Hindlimb muscle (tissue), 1 donor: ENCODE measurements around the gene TMEM17. TPM values are rescaled to one million over a fixed set of nuclear protein-coding genes. Genes with fewer than 3 reads are reported as not detected.
"Not testable (repeated sequence)": the region's sequence is repeated elsewhere in the genome, so short reads cannot be mapped to it uniquely, and the experiment has no call there.

Experiments used
- DNase-seq: peaks from one replicate; pipeline ENCODE4 v3.0.0-alpha.2; 2013
- polyA plus RNA-seq: library from polyadenylated mRNA; unstranded; fragments of 120-200 nt; gene quantifications from one replicate; pipeline ENCODE4 v1.2.1, GENCODE V29; 2013; ENCODE audit not compliant: insufficient read length

TMEM17 gene, protein sequence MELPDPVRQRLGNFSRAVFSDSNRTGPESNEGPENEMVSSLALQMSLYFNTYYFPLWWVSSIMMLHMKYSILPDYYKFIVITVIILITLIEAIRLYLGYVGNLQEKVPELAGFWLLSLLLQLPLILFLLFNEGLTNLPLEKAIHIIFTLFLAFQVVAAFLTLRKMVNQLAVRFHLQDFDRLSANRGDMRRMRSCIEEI
- polyA plus RNA-seq = 1.5 TPM

DNA sequence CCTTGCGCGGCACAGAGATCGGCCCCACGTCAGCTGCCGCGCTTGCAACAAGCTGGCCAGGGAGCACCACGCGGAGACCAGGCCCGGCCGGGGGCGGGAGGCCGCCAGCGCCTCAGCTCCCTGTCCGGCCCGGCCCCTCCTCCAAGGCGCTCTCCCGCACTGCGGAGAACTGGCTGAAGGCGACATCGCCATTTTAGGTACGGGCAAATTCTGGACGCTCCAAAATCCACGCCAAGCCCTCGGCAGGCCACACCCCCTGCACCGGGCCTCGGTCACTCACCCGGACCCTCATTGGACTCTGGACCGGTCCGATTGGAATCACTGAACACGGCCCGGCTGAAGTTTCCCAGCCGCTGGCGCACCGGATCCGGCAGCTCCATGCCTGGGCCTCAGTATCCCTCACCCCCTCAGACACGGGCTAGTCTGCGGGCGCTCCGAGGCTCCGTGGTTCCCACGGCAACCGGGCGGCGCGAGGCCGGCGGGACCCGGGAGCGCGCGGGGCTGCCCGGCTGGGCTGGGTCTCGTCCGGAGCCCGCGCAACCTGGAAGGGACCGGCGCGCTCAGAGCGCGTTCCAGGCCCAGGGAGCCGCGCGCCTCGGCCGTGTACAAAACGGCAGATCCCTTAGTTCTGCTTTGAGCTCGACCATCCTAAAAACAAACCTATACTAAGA lies at the start of gene TMEM17:
Gene TMEM17, minus strand, starts transcription at position 446 of the 671 bp plus-strand sequence. Its CDS starts 66 bp downstream, at position 380.
- peak; percentile 95 for DNase-seq

GRCh38 chr2:62554440-62554839 lies 48.4 kb upstream of the TMEM17 start:
- DNase-seq = no peak

- DNase-seq = no peak
Observed at GRCh38 chr2:62550461-62550860, 44.5 kb upstream of the TMEM17 start.

- DNase-seq = no peak
Observed at GRCh38 chr2:62547854-62548253, 41.9 kb upstream of the TMEM17 start.

DNA sequence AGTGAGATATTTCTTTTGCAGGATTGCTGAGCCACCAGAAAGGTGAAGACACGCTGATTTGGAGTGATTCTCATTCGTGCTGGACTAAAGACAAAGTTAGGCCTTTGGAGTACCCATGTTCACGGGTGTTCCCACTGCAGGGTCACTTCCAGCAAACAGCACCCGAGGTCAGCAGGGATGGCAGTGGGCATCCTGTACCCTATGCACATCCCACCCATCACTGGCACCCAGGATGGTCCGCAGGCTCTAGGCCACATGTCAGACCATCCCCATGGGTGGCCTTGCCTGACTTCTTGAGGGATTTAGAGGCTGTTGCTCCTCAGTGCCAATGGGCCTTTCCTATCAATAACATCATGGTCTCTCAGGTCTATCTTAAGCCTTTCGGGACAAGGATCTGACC lies 39.3 kb upstream of the TMEM17 start:
- no peak for DNase-seq

DNA sequence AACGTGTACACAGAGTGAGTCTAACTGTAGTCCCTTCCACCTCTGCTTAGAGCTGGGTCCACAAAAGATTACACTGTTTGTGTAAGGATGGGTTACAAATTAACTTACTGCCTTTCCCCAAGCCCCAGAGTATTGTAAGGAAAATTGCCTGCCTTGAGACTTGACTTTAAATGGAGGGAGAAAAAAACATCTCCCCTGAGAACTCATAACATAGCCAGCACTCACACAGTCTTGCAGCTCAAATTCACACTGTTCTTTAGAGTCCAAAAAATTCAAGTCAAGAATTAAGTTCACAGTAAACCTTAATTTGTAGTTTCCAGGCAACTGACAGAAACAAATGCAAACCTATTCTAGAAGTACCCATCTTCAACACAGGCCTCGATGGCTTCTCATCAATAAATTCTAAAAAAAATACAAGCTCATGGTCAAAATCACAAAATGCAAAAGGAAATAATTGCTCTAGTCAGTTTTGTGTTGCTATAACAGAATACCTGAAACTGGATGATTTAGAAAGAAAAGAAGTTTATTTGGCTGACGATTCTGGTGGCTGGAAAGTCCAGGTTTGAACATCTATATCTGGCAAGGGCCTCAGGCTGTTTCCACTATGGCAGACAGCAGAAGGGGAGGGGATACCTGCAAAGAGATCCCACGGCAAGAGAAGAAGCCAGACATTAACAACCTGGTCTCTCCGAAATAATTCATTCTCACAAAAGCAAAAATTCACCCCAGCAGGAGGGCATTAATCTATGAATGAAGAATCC lies 34.6 kb upstream of the TMEM17 start:
- DNase-seq = no peak

- DNase-seq = no peak
Observed at GRCh38 chr2:62539606-62540407, 33.8 kb upstream of the TMEM17 start.

DNA sequence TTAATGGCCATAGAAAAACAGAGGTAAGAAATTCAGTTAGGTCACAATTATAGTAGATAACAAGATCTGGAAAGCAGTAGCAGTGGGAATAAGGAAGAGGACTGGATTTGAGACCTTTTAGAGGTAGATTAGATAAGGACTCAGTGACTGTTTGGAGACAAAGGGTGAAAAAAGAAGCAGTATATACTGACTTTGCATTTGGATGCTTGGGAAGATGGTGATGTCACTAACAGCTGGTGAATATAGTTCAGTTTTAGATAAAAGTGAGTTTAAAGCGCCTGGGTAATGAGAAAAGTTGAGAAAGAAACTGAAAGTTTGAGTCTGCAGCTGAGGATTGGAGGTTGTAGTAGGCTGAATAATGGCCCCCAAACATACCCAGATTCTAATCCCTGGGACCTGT lies 32.8 kb upstream of the TMEM17 start:
- no peak for DNase-seq

DNA sequence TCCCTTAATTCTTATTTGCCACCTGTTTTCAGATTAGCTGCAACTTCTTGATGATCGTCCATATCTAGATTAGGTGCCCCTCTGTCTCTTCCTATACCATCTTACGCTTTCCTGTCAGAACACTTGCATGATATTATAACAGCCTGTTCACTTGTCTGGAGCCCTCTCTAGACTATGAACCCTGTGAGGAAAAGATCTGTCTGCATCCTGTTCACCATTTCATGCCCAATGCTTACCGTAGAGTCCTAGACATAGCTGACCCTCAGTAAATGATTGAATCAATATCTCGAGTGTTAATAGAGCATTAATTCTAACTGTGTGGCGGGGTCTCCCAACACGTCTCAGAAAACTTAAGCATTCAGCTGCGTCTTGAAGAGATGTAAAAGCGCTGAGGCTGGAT lies 31.8 kb upstream of the TMEM17 start:
- DNase-seq = no peak

DNA sequence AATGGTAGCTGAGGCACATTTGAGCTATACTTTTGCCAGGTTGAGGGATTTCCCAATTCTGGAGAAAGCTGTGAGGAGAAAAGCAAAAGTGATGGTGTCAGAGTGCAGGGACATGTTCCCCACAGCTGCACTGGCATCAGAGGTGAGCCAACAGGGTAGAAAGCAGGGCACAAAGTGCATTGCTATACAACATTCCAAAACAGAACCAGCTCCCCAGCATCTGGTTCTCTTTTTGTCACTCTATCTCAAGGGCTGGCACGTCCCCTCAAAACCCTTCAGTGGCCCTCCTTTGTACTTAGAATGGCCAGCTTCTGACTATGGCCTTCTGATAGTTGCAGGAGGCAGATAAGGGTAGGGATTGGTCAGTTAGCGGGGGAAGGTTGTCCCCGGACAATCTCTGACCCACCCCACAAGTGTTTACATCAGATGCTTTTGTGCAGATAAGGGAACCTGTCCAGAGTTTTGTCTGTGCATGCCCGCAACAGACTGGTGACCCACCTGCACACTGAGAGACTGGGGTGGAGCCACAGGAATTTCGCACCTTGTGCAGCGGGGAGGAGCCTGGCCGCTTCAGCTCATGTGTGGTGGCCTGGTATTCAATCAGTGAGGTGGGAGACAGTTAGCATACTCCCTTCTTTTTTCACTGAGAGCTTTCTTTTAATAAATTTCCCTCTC lies 31.0 kb upstream of the TMEM17 start:
- DNase-seq = no peak

GRCh38 chr2:62535521-62535920 lies 29.5 kb upstream of the TMEM17 start:
- DNase-seq = not testable (repeated sequence)

- no peak for DNase-seq
Observed at GRCh38 chr2:62531594-62531993, 25.6 kb upstream of the TMEM17 start.

DNA sequence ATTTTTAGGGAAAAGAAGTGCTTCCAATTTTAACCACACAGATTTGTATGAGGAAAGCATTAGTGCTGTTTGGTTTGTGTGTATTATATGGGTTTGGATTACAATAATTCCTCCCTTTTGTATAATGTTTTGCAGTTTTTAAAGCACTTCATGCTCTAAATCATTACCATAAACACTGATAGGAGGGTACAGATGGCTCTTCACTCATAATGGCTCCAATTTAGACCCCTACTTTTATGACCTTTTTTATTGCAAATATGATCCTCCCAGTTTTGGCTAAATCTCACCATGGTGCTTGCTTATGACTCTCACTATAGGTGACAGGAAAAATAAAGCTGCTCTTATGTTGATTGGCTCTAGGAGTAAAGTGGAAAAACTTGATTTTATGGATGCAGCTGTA lies 23.8 kb upstream of the TMEM17 start:
- no peak for DNase-seq

DNA sequence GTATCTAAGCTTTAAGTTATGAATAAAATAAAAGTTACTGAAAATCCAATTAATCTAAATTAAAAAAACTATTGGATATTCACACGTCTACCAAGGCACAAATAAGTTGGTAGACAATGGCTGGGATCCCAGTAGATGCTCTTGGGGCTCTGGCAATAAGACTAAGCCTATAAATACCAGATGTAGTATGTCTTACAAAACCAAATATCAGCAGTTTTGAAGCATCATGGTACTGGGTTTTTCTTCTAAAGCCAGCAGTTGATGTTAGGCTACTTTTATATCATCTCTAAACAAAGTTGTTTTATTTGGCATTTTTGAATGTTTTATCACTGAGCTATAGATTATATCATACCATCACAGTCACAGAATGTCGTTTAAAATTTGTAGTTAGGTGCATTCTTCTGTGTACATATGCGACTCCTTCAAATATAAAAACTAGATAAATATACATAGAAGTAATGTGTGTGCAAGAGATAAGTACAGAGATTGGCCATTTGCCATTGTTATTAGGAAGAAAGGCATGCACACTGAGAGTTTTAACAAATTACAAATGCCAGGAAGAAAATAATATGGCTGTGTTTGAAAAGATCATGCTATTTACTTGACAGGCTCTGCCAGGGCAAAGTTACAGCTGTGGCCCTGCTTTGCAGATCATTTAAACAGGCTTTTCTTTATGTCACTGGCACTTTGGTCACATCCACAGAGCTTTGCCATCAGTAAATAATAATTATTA lies 21.6 kb upstream of the TMEM17 start:
- DNase-seq = no peak

- no peak for DNase-seq
Observed at GRCh38 chr2:62526531-62527381, 20.8 kb upstream of the TMEM17 start.

- DNase-seq = no peak
Observed at GRCh38 chr2:62525549-62526269, 19.7 kb upstream of the TMEM17 start.

- no peak for DNase-seq
Observed at GRCh38 chr2:62524293-62524941, 18.4 kb upstream of the TMEM17 start.

- DNase-seq = not testable (repeated sequence)
Observed at GRCh38 chr2:62521061-62521460, 15.1 kb upstream of the TMEM17 start.

DNA sequence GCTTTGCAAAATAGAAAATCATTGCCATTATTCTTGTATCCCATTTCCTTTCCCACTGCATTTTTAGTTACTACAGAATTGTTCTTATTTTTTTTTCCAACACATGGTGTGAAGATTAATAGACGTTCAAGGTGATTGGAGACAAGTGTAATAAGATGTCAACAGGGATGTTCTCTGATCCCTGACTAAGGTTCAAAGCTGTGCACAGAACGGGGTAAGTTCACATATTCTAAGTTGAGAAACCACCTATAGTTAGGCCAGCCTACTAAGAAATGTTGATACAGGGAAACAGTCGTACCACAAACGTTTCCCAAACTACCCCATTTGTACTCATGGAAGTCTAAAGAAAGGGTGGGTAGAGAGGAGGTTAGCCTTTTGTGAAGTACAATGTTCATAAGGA lies 6.4 kb upstream of the TMEM17 start:
- no peak for DNase-seq
